Left ventricle myocardium inferior (tissue), 1 donor: ENCODE measurements around the gene CCDC188. TPM values are rescaled to one million over a fixed set of nuclear protein-coding genes. Genes with fewer than 3 reads are reported as not detected.

Experiments used
- DNase-seq: peaks from one replicate; pipeline ENCODE4 v3.0.0-alpha.2; 2020
- H3K27ac ChIP-seq: fragments of 200-600 bp; replicated peaks from 2 replicates; pipeline ENCODE4 v1.8.0; 2021
- H3K27me3 ChIP-seq: fragments of 200-600 bp; 2 replicates; pipeline ENCODE4 v1.8.0; 2021; ENCODE audit warnings: low read depth
- H3K36me3 ChIP-seq: fragments of 200-600 bp; 2 replicates; pipeline ENCODE4 v1.8.0; 2021
- H3K4me1 ChIP-seq: fragments of 200-600 bp; 2 replicates; pipeline ENCODE4 v1.8.0; 2021
- H3K4me3 ChIP-seq: fragments of 200-600 bp; 2 replicates; pipeline ENCODE4 v1.8.0; 2021; ENCODE audit warnings: mild to moderate bottlenecking, moderate library complexity
- H3K9me3 ChIP-seq: fragments of 200-600 bp; replicated peaks from 2 replicates; pipeline ENCODE4 v1.8.0; 2021
- intact Hi-C: fragments of 100-400 bp; cut with micrococcal nuclease; formaldehyde crosslinking; loops from one replicate; pipeline ENCODE4 v1.11.0; 2022
- total RNA-seq: library from RNA; stranded (reverse); fragmentation: NEBNext Ultra II Directional; extraction: Animal tissue kit (Norgen Biotek cat#: 25700); gene quantifications from one replicate; pipeline ENCODE4 v1.2.1, GENCODE V29; 2021
- TF ChIP-seq, protein P1 (sequence below): fragments of 200-600 bp; IDR thresholded peaks from 2 replicates; pipeline ENCODE4 v1.8.0; 2021; ENCODE audit warnings: antibody characterized with exemption, mild to moderate bottlenecking, borderline replicate concordance
- donor health status: DM: no; HTN: yes; CAD: no; lungs with severe emphysema.

CCDC188 gene
- total RNA-seq, 1 donor from 2014 or later = not detected

DNA sequence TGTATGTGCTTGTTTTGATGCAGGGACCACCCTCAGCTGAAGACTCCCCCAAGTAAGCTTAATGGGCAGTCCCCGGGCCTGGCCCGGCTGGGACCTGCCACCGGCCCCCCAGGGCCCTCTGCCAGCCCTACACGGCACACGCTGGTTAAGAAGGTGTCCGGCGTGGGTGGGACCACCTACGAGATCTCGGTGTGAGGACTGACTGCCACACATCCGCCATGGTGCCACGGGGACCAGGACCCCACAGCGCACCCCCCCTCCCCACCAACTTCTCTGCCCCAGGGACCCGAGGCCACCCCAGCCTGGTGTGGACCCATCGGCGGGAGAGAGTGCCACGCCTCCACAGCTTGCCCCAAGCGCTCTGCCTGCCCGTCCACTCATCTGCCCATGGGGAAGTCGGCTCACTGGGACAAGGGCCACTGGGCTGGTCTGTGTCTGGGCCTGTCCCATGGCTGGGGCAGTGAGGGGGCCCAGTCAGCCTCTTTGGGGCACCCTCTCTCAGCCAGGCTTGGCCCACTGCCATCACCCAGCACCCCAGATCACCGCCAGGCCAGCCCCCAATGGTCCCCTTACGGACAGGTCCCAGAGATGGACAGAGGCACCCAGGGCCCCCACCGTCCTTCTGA, 5.5 kb downstream of the CCDC188 start:
- Histone ChIP-seq H3K4me3 (no peak overlapping the region), H3K36me3 (peaks cover 32% of the 10 kb centered on the region), H3K4me1 (no peaks in the 10 kb centered on the region), H3K27me3 (no peaks in the 10 kb centered on the region), H3K9me3 (no peaks in the 10 kb centered on the region), H3K27ac (no peak overlapping the region)
- intact Hi-C loops = no loop called here
- TF ChIP-seq, protein P1, sequence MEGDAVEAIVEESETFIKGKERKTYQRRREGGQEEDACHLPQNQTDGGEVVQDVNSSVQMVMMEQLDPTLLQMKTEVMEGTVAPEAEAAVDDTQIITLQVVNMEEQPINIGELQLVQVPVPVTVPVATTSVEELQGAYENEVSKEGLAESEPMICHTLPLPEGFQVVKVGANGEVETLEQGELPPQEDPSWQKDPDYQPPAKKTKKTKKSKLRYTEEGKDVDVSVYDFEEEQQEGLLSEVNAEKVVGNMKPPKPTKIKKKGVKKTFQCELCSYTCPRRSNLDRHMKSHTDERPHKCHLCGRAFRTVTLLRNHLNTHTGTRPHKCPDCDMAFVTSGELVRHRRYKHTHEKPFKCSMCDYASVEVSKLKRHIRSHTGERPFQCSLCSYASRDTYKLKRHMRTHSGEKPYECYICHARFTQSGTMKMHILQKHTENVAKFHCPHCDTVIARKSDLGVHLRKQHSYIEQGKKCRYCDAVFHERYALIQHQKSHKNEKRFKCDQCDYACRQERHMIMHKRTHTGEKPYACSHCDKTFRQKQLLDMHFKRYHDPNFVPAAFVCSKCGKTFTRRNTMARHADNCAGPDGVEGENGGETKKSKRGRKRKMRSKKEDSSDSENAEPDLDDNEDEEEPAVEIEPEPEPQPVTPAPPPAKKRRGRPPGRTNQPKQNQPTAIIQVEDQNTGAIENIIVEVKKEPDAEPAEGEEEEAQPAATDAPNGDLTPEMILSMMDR = no peak
- no peak for DNase-seq

DNA sequence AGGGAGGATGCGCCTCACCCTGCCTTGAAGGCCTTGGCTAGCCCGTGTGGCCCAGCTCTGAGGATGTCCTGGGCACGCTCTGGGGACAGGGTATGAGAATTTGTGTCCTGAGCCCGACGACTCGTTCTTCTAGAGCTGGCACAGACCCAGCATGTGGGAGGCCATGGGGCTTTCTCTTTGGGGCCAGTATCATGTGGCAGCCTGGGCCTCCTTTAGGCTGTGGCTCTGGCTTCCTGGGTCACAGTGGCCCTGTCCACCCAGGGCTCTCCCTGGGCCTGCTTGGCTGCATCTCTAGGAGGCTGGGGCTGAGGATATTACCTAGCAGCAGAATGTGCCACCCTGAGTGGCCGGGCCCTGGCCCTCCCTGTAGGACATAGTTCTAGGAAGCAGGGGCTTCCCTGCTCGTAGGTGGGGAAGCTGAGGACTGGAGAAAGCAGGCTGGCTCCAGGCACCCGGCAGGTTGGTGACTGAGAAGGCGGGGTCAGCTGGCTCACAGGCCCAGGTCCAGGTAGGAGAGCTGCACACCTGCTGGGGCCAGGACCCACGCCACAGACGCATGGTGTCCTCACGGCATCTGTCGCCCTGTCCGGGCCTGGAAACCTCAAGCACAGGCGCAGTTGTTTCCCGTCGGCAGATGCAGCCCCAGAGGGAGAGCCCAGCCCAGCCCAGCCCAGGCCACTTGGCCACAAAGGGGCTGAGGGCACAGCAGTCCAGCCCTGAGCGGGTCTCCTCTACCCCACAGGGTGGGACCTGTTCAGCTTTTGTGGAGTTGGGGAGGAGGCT, 6.8 kb downstream of the CCDC188 start:
- H3K27ac ChIP-seq = no peak overlapping the region
- no peak overlapping the region for H3K4me3 ChIP-seq
- no peaks in the 10 kb centered on the region for H3K4me1 ChIP-seq
- intact Hi-C loops = no loop called here
- peaks cover 42% of the 10 kb centered on the region for H3K36me3 ChIP-seq
- TF ChIP-seq, protein P1 = no peak
- DNase-seq = no peak
- no peaks in the 10 kb centered on the region for H3K9me3 ChIP-seq
- H3K27me3 ChIP-seq = no peaks in the 10 kb centered on the region

DNA sequence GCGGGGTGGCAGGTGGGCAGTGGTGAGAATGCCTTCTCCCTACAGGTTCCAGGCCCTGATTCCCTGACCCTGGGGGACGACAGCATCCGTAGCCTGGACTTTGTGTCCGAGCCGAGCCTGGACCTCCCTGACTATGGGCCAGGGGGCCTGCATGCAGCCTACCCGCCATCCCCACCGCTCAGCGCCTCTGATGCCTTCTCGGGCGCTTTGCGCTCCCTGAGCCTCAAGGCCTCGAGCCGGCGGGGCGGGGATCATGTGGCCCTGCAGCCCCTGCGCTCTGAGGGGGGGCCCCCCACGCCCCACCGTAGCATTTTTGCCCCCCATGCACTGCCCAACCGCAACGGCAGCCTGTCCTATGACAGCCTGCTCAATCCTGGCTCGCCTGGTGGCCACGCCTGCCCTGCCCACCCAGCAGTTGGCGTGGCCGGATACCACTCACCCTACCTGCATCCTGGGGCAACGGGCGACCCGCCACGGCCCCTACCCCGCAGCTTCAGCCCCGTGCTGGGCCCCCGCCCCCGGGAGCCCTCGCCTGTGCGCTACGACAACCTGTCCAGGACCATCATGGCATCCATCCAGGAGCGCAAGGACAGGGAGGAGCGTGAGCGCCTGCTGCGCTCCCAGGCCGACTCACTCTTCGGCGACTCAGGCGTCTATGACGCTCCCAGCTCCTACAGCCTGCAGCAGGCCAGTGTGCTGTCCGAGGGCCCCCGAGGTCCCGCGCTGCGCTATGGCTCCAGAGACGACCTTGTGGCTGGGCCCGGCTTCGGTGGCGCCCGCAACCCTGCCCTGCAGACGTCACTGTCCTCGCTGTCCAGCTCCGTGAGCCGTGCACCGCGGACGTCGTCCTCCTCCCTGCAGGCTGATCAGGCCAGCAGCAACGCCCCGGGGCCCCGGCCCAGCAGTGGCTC, 7.9 kb downstream of the CCDC188 start:
- no peaks in the 10 kb centered on the region for H3K9me3 ChIP-seq
- H3K36me3 ChIP-seq = peaks cover 42% of the 10 kb centered on the region
- TF ChIP-seq, protein P1 = no peak
- no peaks in the 10 kb centered on the region for H3K27me3 ChIP-seq
- peaks cover 10% of the 10 kb centered on the region for H3K4me1 ChIP-seq
- H3K4me3 ChIP-seq = no peak overlapping the region
- no peak for DNase-seq
- no peak overlapping the region for H3K27ac ChIP-seq
- intact Hi-C loops = no loop called here

DNA sequence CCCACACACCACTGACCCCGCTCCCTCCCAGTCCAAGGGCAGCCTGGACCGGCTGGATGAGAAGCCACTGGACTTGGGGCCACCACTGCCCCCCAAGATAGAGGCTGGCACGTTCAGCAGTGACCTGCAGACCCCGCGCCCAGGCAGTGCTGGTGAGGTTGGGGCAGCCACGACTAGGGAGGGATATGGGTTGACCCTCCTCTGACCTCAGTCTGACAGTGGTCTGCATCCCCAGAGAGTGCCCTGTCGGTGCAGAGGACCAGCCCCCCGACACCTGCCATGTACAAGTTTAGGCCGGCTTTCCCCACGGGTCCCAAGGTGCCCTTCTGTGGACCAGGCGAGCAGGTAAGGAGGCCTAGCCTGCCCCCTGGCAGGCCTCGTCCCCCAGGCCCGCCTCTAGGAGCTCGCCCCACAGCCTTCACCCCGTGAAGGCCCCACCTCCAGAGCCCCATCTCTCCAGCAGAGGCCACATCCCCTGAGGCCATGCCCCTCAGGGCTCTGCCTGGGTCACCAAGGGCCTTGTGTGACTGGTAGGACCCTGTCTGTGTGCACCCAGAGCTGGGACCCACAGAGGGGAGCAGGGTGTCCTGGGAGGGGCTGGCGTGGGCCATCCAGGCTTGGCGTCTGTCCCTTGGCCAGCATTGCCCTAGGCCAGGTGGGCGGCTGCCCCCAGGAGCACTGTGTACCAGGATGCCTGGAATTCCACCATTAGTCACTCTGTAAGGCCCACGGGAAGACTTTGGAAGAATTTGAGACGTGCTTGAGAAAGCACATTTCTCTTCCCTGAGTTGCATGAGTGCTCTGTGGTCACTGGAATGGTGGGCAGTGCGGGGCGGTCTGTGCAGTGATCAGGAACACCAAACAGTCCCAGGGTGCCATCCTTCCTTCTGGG, 9.4 kb downstream of the CCDC188 start:
- DNase-seq = no peak
- no peaks in the 10 kb centered on the region for H3K9me3 ChIP-seq
- H3K4me3 ChIP-seq = no peak overlapping the region
- peaks cover 25% of the 10 kb centered on the region for H3K4me1 ChIP-seq
- TF ChIP-seq, protein P1 = no peak
- peaks cover 42% of the 10 kb centered on the region for H3K36me3 ChIP-seq
- no peaks in the 10 kb centered on the region for H3K27me3 ChIP-seq
- H3K27ac ChIP-seq = no peak overlapping the region
- intact Hi-C loops = no loop called here
